C4-2B (cell line): ENCODE results near the gene SLC35D3.
"Not testable (repeated sequence)": the region's sequence is repeated elsewhere in the genome, so short reads cannot be mapped to it uniquely, and the experiment has no call there.

Experiments
- H3K27ac ChIP-seq: fragments of 450-650 bp; 2 replicates; pipeline ENCODE4 v1.5.1; 2017
- ZFX ChIP-seq: fragments of 450-650 bp; IDR thresholded peaks from 2 replicates; pipeline ENCODE4 v1.6.1; 2017
- TF ChIP-seq, protein P1 (sequence below): fragments of 450-650 bp; conservative IDR thresholded peaks from 2 replicates; pipeline ENCODE4 v1.5.1; 2017; ENCODE audit warnings: mild to moderate bottlenecking

SLC35D3 gene

DNA sequence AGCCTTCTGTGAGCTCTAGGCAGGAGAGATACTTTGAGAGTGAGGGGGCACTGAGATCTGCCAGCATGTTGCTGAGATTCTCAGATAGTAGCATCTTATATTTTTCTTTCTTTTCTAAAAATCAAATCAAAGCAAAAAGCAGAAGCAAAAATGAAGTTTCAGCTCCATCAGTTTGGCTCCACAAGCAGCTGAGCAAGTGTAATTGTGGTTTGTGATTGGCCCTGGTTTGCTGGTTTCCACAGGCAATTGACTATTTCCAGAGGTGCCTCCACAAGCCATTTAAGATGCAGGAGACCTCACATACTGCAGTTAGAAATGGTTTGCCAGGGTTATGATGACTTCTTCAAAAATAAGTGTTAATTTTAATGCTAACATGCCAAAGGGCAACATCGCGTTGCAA is 4.3 kb downstream of the SLC35D3 start:
- no peak for TF ChIP-seq ZFX
- TF ChIP-seq, protein P1, sequence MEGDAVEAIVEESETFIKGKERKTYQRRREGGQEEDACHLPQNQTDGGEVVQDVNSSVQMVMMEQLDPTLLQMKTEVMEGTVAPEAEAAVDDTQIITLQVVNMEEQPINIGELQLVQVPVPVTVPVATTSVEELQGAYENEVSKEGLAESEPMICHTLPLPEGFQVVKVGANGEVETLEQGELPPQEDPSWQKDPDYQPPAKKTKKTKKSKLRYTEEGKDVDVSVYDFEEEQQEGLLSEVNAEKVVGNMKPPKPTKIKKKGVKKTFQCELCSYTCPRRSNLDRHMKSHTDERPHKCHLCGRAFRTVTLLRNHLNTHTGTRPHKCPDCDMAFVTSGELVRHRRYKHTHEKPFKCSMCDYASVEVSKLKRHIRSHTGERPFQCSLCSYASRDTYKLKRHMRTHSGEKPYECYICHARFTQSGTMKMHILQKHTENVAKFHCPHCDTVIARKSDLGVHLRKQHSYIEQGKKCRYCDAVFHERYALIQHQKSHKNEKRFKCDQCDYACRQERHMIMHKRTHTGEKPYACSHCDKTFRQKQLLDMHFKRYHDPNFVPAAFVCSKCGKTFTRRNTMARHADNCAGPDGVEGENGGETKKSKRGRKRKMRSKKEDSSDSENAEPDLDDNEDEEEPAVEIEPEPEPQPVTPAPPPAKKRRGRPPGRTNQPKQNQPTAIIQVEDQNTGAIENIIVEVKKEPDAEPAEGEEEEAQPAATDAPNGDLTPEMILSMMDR: no peak
- H3K27ac ChIP-seq: no peak overlapping the region

DNA sequence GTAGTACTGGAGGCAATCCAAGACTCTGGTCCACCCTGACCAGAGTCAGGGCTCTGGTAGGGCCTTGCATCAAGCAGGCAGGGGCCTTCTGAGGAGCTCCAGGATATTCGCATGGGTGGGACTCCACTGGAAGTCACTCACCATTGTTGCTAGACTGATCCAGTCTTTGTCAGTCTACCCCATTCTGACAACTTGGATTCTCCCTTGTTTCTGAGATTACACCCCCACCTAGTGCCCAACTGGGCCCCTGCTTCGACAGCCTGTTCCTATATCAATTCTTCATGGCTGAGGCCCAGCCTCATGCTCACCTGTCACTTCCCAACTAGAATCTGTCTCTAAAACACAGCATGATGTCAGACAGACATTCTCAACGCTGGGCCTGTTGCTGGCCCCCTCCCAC is 5.2 kb downstream of the SLC35D3 start:
- H3K27ac ChIP-seq: no peak overlapping the region
- no peak for TF ChIP-seq ZFX
- TF ChIP-seq, protein P1: peak; percentile 24; the same call in 1 of the 2 replicates

DNA sequence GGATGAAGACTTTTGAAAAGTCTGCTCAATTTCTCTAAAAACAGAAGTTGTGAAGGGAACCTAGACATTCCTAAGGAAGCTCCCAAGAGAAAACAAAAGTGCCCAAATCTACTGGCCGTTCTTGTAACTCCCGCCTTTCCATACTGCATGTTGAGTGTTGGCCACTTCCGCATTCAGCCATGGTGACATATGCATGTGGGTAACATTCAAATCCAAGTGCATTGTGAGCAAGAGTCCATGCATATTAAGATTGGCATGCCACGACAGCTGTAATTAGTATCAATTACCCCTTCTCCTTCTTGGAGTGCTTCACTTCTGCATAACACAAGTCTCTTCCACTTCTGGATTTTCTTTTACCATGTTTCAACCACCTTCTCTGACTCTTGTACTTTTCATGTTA is 8.4 kb downstream of the SLC35D3 start:
- no peak for TF ChIP-seq ZFX
- TF ChIP-seq, protein P1: no peak

DNA sequence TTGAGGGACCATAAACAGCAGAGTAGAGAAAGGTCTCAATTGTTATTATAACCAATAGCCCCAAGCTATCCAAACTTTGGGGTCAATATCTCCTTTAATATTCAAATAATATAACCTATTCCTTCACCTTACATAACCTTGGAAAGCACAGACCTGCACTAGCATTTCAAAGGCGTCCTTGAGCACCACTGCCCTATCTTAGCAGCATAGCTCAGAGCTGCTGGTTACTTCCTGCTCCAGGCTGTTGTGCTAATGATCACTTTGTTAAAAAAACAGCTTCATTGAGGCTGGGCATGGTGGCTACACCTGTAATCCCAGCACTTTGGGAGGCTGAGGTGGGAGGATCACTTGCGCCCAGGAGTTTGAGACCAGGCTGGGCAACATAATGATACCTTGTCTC is 10.5 kb downstream of the SLC35D3 start:
- TF ChIP-seq, protein P1: no peak
- no peak for TF ChIP-seq ZFX
- H3K27ac ChIP-seq: no peak overlapping the region

More for the DNA sequence above, 8.4 kb downstream of the SLC35D3 start:
- H3K27ac ChIP-seq: no peak overlapping the region

DNA sequence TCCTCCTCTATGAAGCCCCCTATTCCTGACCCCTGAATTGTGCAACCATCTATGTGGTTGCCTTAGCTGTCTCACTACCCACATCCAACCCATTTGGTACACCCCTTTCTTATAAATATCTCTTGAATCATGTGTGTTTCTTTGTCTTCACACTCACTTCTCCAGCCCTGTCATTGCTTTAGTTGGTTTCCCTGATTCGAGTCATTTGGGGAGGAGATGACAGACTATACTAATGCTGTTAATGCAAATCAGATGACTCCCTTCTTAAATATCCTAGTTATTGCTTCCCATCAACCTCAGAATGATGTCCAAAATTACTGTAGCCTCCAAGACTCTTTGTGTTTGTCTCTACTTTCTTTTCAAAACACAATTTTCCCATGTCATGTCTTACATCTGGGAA is 23.0 kb downstream of the SLC35D3 start:
- TF ChIP-seq ZFX: no peak
- TF ChIP-seq, protein P1: no peak
- no peak overlapping the region for H3K27ac ChIP-seq

DNA sequence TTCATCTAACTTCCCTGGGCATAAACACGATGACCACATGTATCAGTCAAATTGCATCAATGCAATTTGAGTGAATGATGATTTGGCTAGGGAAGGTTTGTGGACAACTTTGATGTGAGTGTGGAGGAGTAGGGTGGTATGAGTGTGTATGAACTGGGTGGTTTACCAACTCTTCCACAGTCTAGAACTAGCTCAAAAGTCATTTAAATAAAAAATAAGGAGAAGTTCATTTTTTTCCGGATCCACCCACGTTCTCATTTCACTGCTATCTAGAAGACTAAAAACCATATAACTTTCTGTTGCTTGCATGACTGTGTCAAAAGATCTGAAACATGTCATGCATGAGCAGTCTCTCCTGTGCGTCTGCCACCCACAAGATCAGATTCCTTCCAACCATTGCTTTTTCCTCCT is 23.6 kb downstream of the SLC35D3 start:
- no peak overlapping the region for H3K27ac ChIP-seq
- TF ChIP-seq, protein P1: no peak
- no peak for TF ChIP-seq ZFX

DNA sequence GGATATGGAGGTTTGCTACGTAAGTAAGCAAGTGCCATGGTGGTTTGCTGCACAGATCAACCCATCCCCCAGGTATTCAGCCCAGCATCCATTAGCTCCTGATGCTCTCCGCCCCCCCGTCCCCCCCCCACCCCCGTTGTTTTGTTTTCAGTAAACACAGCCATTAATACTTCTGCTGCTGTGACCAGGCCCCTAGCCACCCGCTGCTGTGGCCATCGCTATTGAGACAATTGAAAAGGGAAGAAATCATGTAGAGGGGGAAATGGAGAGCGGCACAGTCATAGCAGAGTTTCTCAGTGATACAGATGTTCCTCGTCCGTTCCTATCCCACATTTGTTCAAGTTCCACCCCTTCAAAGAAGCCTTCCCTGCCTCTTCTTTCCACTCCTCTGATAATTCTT is 24.9 kb downstream of the SLC35D3 start:
- no peak for TF ChIP-seq ZFX
- TF ChIP-seq, protein P1: no peak
- H3K27ac ChIP-seq: no peak overlapping the region

DNA sequence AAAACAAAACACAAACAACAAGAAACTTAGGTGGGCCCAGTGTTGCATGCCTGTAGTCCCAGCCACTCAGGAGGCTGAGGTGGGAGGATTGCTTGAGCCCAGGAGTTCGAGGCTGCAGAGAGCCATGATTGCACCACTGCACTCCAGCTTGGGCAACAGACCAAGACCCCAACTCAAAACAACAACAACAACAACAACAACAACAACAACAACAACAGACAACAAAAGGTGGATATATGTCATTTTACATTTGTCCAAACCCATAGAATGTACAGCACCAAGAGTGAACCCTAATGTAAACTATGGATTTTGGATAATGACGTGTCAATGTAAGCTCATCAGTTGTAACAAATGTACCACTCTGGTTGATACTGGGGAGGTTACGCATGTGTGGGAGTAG is 27.9 kb downstream of the SLC35D3 start:
- H3K27ac ChIP-seq: not testable (repeated sequence)
